ENCODE measurements around the gene ID1.

Gene ID1, protein sequence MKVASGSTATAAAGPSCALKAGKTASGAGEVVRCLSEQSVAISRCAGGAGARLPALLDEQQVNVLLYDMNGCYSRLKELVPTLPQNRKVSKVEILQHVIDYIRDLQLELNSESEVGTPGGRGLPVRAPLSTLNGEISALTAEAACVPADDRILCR

GRCh38 chr20:31605031-31605901 lies at the start of gene ID1:
TSS of gene ID1 (plus strand) at chr20:31605289. CDS start at chr20:31605388, 99 bp downstream.
- peak; percentile 73 to 85 for DNase-seq (ENCODE audit: low read depth in 2 of 2)

- DNase-seq (ENCODE audit: low read depth in 2 of 2) = no peak
Measured at GRCh38 chr20:31559704-31560093, 45.4 kb upstream of the ID1 start.

DNA sequence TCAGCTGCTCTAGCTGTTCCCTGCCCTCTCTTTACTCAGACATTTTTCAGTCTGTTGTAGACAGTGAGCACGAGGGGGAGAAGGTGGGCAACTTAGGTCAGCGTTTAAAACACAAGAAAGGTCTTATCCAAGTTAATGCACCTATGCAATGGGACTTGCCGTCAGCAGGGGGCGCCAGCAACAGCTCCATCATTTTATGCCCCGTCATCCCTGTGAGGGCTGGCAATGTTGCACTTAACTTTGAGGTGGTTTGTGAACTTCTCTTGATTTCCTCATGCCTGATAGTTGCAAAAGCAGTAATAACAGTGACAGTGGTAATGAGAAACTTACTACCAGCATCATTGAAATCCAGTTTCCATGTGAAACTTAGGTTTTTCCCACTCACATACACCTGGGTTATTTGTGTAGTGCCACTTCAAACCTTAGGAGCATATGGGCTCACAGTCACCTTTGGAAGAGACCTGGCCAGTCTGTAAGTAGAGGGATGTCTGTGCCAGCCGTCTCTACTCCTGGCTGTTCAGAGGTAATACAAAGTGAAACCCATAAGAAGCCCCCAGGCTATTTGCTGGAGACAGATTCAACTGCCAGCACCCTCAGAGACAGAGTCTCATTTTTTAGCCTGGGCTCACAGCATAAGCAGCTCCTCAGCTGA lies 44.9 kb upstream of the ID1 start:
- peak; percentile 58 to 62 for DNase-seq (ENCODE audit: low read depth in 2 of 2)

- DNase-seq (ENCODE audit: low read depth in 2 of 2) = no peak
Measured at GRCh38 chr20:31560746-31561598, 44.1 kb upstream of the ID1 start.

- DNase-seq (ENCODE audit: low read depth in 2 of 2) = no peak
Measured at GRCh38 chr20:31562241-31562640, 42.8 kb upstream of the ID1 start.

GRCh38 chr20:31564284-31564683 lies 40.8 kb upstream of the ID1 start:
- no peak for DNase-seq (ENCODE audit: low read depth in 2 of 2)

GRCh38 chr20:31565699-31566318 lies 39.3 kb upstream of the ID1 start:
- DNase-seq (ENCODE audit: low read depth in 2 of 2) = no peak

GRCh38 chr20:31566319-31566657 lies 38.8 kb upstream of the ID1 start:
- no peak for DNase-seq (ENCODE audit: low read depth in 2 of 2)

DNA sequence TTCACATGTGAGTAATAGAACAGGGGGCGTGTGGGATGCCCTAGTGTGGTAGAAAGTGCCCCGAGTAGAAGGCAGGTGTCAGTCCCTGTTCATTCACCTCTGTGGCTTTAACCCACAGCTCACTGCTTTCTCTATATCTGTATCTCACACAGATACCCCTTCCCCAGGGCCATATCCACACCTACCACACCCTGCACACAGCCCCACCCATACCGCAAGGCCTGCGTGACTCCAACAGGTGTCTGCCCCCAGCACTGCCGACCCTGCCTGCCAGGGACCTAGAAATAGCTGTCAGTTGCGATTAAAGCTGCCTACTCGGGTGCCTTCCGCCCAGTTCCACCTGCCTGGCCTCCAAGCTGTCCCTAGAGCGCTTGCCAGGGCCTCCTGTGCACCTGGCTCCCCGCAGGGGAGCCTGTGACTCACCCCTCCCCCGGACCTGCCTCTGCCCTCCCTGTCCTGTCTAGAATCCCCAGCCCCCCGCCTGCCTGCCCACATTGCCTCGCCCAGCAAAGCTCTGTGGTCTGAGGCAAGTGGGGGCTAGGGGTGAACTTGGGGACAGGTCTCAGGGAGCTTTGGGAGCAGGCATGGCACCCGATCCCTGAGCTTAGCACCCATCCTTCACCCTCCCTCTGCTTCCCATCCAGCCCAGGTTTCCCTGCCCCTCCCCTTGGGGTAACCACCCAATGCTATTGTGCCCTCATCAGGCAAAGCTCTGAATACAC lies 38.3 kb upstream of the ID1 start:
- peak in 1 of 2 donors; percentile 28 for DNase-seq (ENCODE audit: low read depth in 2 of 2)

- DNase-seq (ENCODE audit: low read depth in 2 of 2) = no peak
Measured at GRCh38 chr20:31567380-31567720, 37.7 kb upstream of the ID1 start.

DNA sequence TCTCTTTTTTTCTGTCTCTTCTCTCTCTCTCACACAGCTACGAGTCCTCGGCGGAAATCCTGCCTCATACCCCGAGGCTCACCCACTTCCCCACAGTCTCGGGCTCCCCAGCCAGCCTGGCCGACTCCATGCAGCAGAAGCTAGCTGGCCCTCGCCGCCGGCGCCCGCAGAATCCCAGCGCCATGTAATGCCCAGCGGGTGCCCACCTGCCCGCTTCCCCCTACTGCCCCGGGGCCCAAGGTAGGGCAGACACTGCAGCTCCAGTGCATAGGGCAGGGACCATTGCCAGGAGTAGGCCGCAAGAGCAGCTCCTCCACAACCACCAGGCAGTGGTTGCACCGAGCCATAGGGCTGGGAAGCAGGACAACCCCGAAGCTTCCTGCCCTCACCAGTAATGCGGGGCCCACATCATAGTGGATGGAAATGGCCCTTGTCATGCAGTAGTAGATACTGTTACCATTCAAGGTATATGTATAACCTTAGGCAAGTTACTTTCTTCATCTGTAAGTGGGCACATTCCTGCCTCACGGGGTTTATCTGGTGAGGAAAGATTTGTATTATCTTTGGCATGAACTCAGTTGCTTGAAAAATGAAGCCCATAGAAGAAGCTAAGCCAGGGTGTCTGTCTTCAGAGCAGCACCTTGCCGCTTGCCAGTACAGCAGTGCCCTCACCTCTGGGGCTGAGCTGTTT lies 36.9 kb upstream of the ID1 start:
- DNase-seq (ENCODE audit: low read depth in 2 of 2) = no peak

GRCh38 chr20:31568773-31569162 lies 36.3 kb upstream of the ID1 start:
- no peak for DNase-seq (ENCODE audit: low read depth in 2 of 2)

DNA sequence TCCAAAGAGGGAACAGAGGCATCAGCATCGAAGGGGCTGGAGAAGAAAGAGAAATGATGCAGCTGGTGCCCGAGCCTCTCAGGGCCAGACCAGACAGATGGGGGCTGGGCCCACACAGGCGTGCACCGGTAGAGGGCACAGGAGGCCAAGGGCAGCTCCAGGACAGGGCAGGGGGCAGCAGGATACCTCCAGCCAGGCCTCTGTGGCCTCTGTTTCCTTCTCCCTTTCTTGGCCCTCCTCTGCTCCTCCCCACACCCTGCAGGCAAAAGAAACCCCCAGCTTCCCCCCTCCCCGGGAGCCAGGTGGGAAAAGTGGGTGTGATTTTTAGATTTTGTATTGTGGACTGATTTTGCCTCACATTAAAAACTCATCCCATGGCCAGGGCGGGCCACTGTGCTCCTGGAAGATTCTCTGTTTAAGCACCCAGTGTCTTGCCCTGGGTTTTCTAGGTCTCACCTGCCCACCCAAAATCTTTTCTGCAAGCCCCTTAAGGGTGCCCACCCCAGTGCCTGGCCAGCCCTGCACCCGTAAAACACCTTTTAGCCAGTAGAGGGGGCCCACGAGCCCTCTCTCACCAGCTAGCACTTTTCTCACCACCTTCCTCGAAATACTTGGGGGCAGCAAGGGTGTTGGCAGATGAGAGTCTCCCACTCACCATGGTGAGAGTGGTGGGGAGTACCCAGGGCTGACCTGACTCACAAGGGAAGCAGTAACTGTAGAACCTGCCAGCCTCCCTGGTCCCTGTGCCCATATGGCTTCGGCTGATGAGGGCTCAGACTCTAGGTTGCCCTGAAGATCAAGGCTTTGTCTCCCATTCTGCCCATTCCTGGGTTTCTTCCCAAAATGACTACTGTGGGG lies 35.7 kb upstream of the ID1 start:
- DNase-seq (ENCODE audit: low read depth in 2 of 2) = peak; percentile 32 to 60

DNA sequence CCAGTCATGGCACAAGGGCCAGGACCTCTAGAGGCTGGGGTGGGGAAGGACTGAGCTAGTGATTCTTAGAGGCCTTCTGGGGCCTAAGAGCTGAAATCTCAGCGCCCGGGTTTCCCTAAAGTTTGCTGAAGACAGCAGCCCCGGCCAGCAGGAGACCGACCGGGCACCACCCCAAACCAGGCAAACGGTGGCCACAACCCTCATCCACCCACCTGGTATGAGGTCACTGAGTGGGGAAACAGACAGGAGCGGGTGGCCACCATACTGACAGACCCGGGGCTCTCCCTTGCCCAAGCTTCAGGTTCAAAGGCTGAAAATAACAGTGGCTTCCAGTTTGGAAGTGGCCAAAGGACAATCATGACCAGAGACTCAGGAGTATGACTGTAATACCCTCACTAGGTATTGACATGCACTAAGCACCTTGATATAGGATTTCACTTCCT lies 35.0 kb upstream of the ID1 start:
- no peak for DNase-seq (ENCODE audit: low read depth in 2 of 2)

GRCh38 chr20:31570735-31571617 lies 34.1 kb upstream of the ID1 start:
- no peak for DNase-seq (ENCODE audit: low read depth in 2 of 2)

GRCh38 chr20:31572042-31572700 lies 32.9 kb upstream of the ID1 start:
- DNase-seq (ENCODE audit: low read depth in 2 of 2) = no peak

DNA sequence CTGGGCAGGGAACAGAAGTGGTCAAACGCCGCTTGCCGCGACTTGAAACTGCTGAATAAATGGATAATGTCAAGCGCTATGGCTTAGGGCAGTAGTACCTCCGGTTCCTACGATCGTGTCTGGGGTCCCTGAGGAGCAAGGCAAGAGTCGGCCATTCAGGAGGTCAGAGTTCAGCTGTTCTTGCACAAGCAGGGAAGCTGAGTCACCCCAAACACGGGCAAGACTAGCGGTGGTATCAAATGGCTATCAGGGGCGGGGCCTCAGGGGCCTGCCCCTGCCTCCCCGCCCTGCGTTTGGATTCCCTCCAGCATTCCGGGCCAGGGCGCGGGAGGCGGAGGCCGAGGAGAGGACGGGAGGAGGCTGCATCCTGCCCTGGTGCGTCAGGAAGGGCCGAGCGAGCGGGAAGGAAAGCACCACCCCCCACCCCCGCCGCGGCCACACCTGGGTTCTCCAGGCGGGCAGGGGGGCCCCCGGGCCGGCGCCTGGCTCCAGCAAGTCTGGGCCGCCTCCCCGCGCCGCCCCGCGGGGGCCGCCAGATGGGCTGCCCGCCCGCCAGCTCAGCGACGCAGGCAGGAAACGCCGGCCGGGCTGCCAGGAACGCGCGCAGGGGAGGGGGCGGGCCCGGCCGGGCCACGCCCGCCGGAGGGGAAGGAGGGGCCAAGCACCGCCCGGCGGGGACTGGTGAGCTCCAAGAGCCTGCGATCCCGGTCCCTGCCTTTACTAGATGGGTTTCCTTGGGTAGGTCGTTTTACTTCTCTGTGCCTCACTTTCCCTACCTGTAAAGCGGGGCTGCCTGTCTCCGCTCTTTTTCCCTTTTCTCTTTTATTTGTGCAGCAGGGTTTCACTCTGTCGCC lies 32.2 kb upstream of the ID1 start:
- DNase-seq (ENCODE audit: low read depth in 2 of 2) = peak; percentile 78 to 82

Measured in stimulated activated CD8-positive, alpha-beta memory T cell treated with anti-CD3 and anti-CD28 coated beads, Interleukin-2, amount 100 ng/mL, for 48 hours (primary cell).